NB4 (cell line): ENCODE measurements around the gene PTS.

ENCODE experiments used
- DNase-seq: peaks from one replicate; pipeline ENCODE4 v3.0.0; 2010; ENCODE audit warnings: low read depth
- H3K4me3 ChIP-seq: one replicate; pipeline ENCODE4 v1.5.1; 2011; ENCODE audit warnings: mild to moderate bottlenecking, low read depth, low read length, moderate library complexity
- CTCF ChIP-seq: IDR thresholded peaks from one replicate; pipeline ENCODE4 v1.5.1; 2012; ENCODE audit warnings: low read depth, low read length
- MAX ChIP-seq: IDR thresholded peaks from 2 replicates; pipeline ENCODE4 v1.6.1; 2011; ENCODE audit warnings: low read depth, low read length
- MYC ChIP-seq: IDR thresholded peaks from 2 replicates; pipeline ENCODE4 v1.6.1; 2011; ENCODE audit warnings: low read depth, low read length
- POLR2A ChIP-seq: IDR thresholded peaks from 2 replicates; pipeline ENCODE4 v1.6.1; 2011; ENCODE audit warnings: mild to moderate bottlenecking; ENCODE audit not compliant: insufficient read length; ENCODE audit errors: extremely low read depth

Gene PTS

GRCh38 chr11:112238041-112238440 is 11.8 kb downstream of the PTS start:
- no peak for DNase-seq
- H3K4me3 ChIP-seq = no peak overlapping the region
- TF ChIP-seq POLR2A (no peak), MAX (no peak), CTCF (no peak), MYC (no peak)

GRCh38 chr11:112241486-112241885 is 15.3 kb downstream of the PTS start:
- DNase-seq = no peak
- no peak overlapping the region for H3K4me3 ChIP-seq
- TF ChIP-seq POLR2A (no peak), CTCF (no peak), MAX (no peak)

GRCh38 chr11:112247201-112247600 is 21.0 kb downstream of the PTS start:
- H3K4me3 ChIP-seq = no peak overlapping the region
- DNase-seq = no peak
- TF ChIP-seq CTCF (no peak), MYC (no peak), POLR2A (no peak), MAX (no peak)

GRCh38 chr11:112248201-112248600 is 22.0 kb downstream of the PTS start:
- no peak overlapping the region for H3K4me3 ChIP-seq
- TF ChIP-seq CTCF (no peak), MYC (no peak), MAX (no peak), POLR2A (no peak)
- DNase-seq = no peak

GRCh38 chr11:112249871-112250610 is 23.8 kb downstream of the PTS start:
- no peak for DNase-seq
- no peak overlapping the region for H3K4me3 ChIP-seq
- no peak for TF ChIP-seq MAX
- TF ChIP-seq POLR2A = no peak
- TF ChIP-seq MYC = no peak
- TF ChIP-seq CTCF = no peak
